ENCODE data around the gene VHLL. TPM values are rescaled to one million over a fixed set of nuclear protein-coding genes. Genes with fewer than 3 reads are reported as not detected.

VHLL gene
- total and polyA plus RNA-seq, 2 of the 13 experiments (the other 11 are each of a cell fraction or from before 2014, with no cell fraction given), result 0.24 TPM; not detected in 1

GRCh38 chr1:156281281-156281680, 17.8 kb downstream of the VHLL start (continued):
- 0 out of 2 replicates have a peak, but pooled peaks have one; percentile 19 for TF ChIP-seq ZNF687 (CRISPR knock-in tag; IDR thresholded peaks at IDR 0.05)
- no peak for TF ChIP-seq ZBTB4 (CRISPR knock-in tag; IDR thresholded peaks at IDR 0.05; ENCODE audit: borderline replicate concordance)

- H3K4me2 ChIP-seq (ENCODE audit: low read depth, low read length), result no peak overlapping the region
- H2AFZ ChIP-seq (ENCODE audit: low read length), result no peak overlapping the region
- 100% methylated on average over 3 of the region's 3 CpGs for WGBS (ENCODE audit: low lambda C conversion rate)
- H4K20me1 ChIP-seq (ENCODE audit: insufficient read depth, low read length), result peaks cover 14% of the 10 kb centered on the region
- FAIRE-seq (no peak), ATAC-seq (no peak), DNase-seq (ENCODE audit: low spot score) (no peak)
- H3K9me3 ChIP-seq (ENCODE audit: low read length), result no peaks in the 10 kb centered on the region
- no peak overlapping the region for H3K4me3 ChIP-seq (replicated peaks in 1 of 3; ENCODE audit: insufficient read depth in 1 of 3, low read depth in 2 of 3, low read length in 3 of 3)
- peaks cover 50% of the 10 kb centered on the region for H3K79me2 ChIP-seq (ENCODE audit: insufficient read depth, low read length)
- no TSS peak for BruUV-seq (replicated peaks)
- peaks cover 33% of the 10 kb centered on the region for H3K4me1 ChIP-seq (ENCODE audit: insufficient read depth, low read length)
- in situ Hi-C loops (cut with HindIII; ENCODE audit: extremely low pct_ligation_motif_present, low pct_unique_long_range_greater_than_20kb), result no loop called here
- intact Hi-C loops (cut with micrococcal nuclease; ENCODE audit: unreplicated experiment), result no loop called here
- ChIA-PET CTCF (ENCODE audit: low intra/inter-chr PET ratio, low total read pairs) (no interaction called here), POLR2A (interaction anchor here (1.1 to 7.1 kb wide), 2 partner anchors 15 to 34 kb away, joined by 3 to 115 read pairs; partner anchors contain the start of genes GLMP and VHLL)
- no peaks in the 10 kb centered on the region; a peak in 1 of 5 replicates for H3K27me3 ChIP-seq (ENCODE audit: control insufficient read depth in 1 of 2, insufficient read depth in 2 of 2, low read length in 2 of 2)
- H3K36me3 ChIP-seq (replicated peaks in 1 of 2; ENCODE audit: control insufficient read depth in 1 of 2, insufficient read depth in 2 of 2, low read length in 2 of 2), result peaks cover 23 to 53% of the 10 kb centered on the region in 2 experiments
- no peak overlapping the region for H3K27ac ChIP-seq (ENCODE audit: extremely low read length, insufficient read depth, low read length)
- H3K9ac ChIP-seq (ENCODE audit: insufficient read depth, low read depth, low read length), result no peak overlapping the region
- TF ChIP-seq ATF7-NPFF (CRISPR knock-in tag; IDR thresholded peaks at IDR 0.05; ENCODE audit: low read depth) (no peak), KLF12 (CRISPR knock-in tag; IDR thresholded peaks at IDR 0.05; ENCODE audit: borderline replicate concordance) (no peak), CHD4 (IDR thresholded peaks at IDR 0.05; ENCODE audit: borderline replicate concordance, low read length) (no peak), ZSCAN21 (CRISPR knock-in tag; IDR thresholded peaks at IDR 0.05; ENCODE audit: borderline replicate concordance) (no peak), EEA1 (CRISPR knock-in tag; IDR thresholded peaks at IDR 0.05; ENCODE audit: borderline replicate concordance) (no peak), NFKB2 (CRISPR knock-in tag; IDR thresholded peaks at IDR 0.05; ENCODE audit: borderline replicate concordance) (no peak), ELK4 (CRISPR knock-in tag; IDR thresholded peaks at IDR 0.05; ENCODE audit: borderline replicate concordance) (no peak), DDIT3 (CRISPR knock-in tag; IDR thresholded peaks at IDR 0.05) (no peak), NCOA1 (CRISPR knock-in tag; IDR thresholded peaks at IDR 0.05) (no peak), ZNF670 (CRISPR knock-in tag; IDR thresholded peaks at IDR 0.05; ENCODE audit: borderline replicate concordance) (no peak)
Measured at GRCh38 chr1:156279837-156280236, 19.3 kb downstream of the VHLL start.
